SK-N-MC (cell line): ENCODE measurements around the gene BTK.

Experiments used
- EZH2 ChIP-seq: fragments of 200-600 bp; sonication (generic); IDR thresholded peaks from one replicate; pipeline ENCODE4 v1.6.1; 2017; ENCODE audit warnings: antibody characterized with exemption
- POLR2AphosphoS5 ChIP-seq: IDR thresholded peaks from 2 replicates; pipeline ENCODE4 v1.6.1; 2012; ENCODE audit warnings: mild to moderate bottlenecking, low read depth, low read length, borderline replicate concordance

DNA sequence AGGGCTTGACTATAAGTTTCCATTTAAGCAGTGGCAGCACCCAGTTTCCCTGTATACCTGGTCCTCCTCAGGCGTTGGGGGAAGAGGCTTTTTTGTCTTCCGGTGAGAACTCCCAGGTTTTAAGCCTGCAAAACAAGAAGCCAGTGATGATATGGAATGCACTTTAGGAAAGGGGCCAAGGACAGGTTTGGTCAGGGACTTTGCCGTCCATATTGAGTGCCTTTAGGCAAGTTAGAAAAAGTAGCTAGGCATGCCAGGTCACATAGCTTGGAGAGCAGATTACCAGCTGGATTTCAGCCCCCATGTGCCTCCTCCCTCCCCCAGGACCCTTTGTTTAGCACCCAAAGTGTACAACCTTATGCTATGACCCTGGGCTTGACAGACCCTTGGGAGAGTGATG, 23.9 kb downstream of the BTK start:
- TF ChIP-seq EZH2 (no peak), POLR2AphosphoS5 (no peak)
